Type B pancreatic cell (in vitro differentiated cells): ENCODE data around the gene DPM3. TPM values are rescaled to one million over a fixed set of nuclear protein-coding genes. Genes with fewer than 3 reads are reported as not detected.
A peak's percentile ranks its signal among the peaks of the same experiment; 100 is the strongest.

Experiments used
- DNase-seq: peaks from one replicate; pipeline ENCODE4 v3.0.0; 2021; ENCODE audit warnings: mixed read lengths; ENCODE audit not compliant: unreplicated experiment; ENCODE audit errors: extremely low spot score
- H3K27ac Mint-ChIP-seq: 2 replicates; pipeline ENCODE4 v1.8.0; 2021; ENCODE audit warnings: mild to moderate bottlenecking, mixed read lengths
- H3K27me3 Mint-ChIP-seq: 2 replicates; pipeline ENCODE4 v1.8.0; 2021; ENCODE audit warnings: mixed read lengths
- H3K36me3 Mint-ChIP-seq: 2 replicates; pipeline ENCODE4 v1.8.0; 2021; ENCODE audit warnings: mixed read lengths
- H3K4me1 Mint-ChIP-seq: one replicate; pipeline ENCODE4 v1.8.0; 2021; ENCODE audit warnings: mixed read lengths; ENCODE audit not compliant: unreplicated experiment
- H3K4me3 Mint-ChIP-seq: 2 replicates; pipeline ENCODE4 v1.8.0; 2021; ENCODE audit warnings: mild to moderate bottlenecking, mixed read lengths
- H3K9me3 Mint-ChIP-seq: 2 replicates; pipeline ENCODE4 v1.8.0; 2021; ENCODE audit warnings: mixed read lengths
- total RNA-seq: library from RNA; stranded (reverse); gene quantifications from 2 replicates; pipeline ENCODE4 v1.2.1, GENCODE V29; 2021; ENCODE audit warnings: low replicate concordance
- TF ChIP-seq, protein P1 (sequence below): fragments of 200-600 bp; sonication (generic); conservative IDR thresholded peaks from 2 replicates; pipeline ENCODE4 v1.5.0; 2021; ENCODE audit warnings: antibody characterized with exemption, mild to moderate bottlenecking

The DPM3 gene
- total RNA-seq, 1 donor from 2014 or later: 75.3 TPM

DNA sequence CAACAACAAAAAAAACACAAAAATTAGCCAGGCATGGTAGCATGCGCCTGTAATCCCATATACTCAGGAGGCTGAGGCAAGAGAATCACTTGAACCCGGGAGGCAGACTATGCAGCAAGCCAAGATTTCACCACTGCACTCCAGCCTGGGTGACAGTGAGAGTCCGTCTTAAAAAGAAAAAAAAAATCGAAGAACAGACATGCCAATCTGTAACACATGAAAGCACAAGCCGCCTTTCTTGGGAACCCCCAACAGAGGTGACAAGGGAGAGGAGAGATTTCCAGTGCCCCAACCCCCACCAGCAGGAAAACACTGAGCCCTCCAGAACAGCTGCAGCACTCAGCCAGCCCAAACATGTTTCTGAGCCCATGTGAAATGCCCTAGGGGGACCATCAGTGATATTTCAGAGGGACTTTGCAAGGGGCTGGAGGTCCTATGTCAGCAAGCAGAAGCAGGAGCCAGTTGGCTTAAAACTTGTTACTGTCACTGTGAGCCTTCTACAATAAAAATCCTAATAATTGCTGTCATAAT lies 26.8 kb downstream of the DPM3 start:
- no peak overlapping the region for H3K4me3 Mint-ChIP-seq
- H3K4me1 Mint-ChIP-seq: peaks cover 4% of the 10 kb centered on the region
- H3K27ac Mint-ChIP-seq: peak overlapping the region; percentile 39
- DNase-seq: no peak
- no peaks in the 10 kb centered on the region for H3K36me3 Mint-ChIP-seq
- no peaks in the 10 kb centered on the region for H3K9me3 Mint-ChIP-seq
- TF ChIP-seq, protein P1, sequence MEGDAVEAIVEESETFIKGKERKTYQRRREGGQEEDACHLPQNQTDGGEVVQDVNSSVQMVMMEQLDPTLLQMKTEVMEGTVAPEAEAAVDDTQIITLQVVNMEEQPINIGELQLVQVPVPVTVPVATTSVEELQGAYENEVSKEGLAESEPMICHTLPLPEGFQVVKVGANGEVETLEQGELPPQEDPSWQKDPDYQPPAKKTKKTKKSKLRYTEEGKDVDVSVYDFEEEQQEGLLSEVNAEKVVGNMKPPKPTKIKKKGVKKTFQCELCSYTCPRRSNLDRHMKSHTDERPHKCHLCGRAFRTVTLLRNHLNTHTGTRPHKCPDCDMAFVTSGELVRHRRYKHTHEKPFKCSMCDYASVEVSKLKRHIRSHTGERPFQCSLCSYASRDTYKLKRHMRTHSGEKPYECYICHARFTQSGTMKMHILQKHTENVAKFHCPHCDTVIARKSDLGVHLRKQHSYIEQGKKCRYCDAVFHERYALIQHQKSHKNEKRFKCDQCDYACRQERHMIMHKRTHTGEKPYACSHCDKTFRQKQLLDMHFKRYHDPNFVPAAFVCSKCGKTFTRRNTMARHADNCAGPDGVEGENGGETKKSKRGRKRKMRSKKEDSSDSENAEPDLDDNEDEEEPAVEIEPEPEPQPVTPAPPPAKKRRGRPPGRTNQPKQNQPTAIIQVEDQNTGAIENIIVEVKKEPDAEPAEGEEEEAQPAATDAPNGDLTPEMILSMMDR: no peak
- peaks cover 15% of the 10 kb centered on the region for H3K27me3 Mint-ChIP-seq

DNA sequence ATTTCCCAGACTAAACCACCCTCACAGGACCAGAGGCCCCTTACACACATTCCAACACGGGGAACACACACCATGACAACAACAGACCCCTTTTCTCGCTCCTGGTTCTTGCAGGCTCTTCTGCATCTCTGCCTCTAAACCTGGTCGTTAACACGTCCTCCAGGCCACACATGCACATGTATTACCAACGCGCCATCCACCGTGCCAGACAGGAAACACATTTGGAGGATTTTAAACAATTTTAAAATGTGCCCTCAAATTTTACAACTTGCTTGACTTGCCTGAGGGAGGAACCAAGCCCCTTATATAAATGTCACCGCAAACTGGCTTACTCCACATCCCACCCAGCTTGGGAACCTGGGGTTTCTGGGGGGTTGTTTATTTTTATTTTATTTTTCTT lies 29.5 kb downstream of the DPM3 start:
- no peak overlapping the region for H3K27ac Mint-ChIP-seq
- no peaks in the 10 kb centered on the region for H3K9me3 Mint-ChIP-seq
- H3K4me3 Mint-ChIP-seq: no peak overlapping the region
- peaks cover 4% of the 10 kb centered on the region for H3K4me1 Mint-ChIP-seq
- no peaks in the 10 kb centered on the region for H3K36me3 Mint-ChIP-seq
- TF ChIP-seq, protein P1: no peak
- peaks cover 6% of the 10 kb centered on the region for H3K27me3 Mint-ChIP-seq
- DNase-seq: no peak

DNA sequence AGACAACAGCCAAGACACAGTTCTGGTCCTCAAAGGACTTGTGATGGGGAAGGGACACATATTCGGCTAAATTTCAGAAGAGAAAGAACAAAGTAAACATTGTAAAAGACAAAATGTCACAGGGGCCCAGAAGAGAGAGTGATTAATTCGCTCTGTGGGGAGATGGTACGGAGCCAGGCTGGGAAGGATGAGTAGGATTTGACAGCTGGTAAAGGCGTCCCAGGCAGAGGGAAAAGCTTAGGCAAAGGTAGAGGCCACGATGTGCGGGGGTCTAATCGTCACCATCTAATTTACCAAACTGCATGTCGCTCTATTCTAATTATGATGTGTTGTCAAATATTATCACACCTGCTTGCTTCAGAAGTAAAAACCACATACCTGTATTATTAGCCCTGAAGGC lies 29.9 kb downstream of the DPM3 start:
- Mint-ChIP-seq H3K4me3 (no peak overlapping the region), H3K27me3 (peaks cover 10% of the 10 kb centered on the region), H3K27ac (no peak overlapping the region), H3K9me3 (no peaks in the 10 kb centered on the region), H3K4me1 (peaks cover 4% of the 10 kb centered on the region), H3K36me3 (no peaks in the 10 kb centered on the region)
- TF ChIP-seq, protein P1: no peak
- DNase-seq: no peak

DNA sequence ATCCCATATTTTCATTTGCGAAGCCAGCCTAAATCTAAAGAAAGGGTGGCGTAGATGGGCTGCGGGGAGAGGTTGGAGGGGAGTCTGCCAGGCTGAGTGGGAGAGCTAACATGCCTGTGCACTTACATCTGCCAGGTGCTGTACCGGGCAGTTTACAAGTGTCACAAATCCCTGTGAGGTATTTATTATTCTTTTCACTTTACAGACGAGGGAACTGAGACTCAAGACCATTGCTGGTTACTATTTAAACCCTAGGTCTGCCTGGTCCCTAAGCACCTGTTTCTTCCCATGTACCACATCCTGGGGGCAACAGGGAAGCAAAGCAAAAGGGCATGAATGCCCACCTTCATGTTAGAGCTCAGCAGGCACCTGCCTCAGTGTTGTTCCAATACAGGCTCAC lies 32.0 kb downstream of the DPM3 start:
- H3K27ac Mint-ChIP-seq: no peak overlapping the region
- peaks cover 18% of the 10 kb centered on the region for H3K27me3 Mint-ChIP-seq
- no peak overlapping the region for H3K4me3 Mint-ChIP-seq
- peaks cover 4% of the 10 kb centered on the region for H3K4me1 Mint-ChIP-seq
- no peaks in the 10 kb centered on the region for H3K9me3 Mint-ChIP-seq
- no peak for DNase-seq
- TF ChIP-seq, protein P1: no peak
- H3K36me3 Mint-ChIP-seq: no peaks in the 10 kb centered on the region

DNA sequence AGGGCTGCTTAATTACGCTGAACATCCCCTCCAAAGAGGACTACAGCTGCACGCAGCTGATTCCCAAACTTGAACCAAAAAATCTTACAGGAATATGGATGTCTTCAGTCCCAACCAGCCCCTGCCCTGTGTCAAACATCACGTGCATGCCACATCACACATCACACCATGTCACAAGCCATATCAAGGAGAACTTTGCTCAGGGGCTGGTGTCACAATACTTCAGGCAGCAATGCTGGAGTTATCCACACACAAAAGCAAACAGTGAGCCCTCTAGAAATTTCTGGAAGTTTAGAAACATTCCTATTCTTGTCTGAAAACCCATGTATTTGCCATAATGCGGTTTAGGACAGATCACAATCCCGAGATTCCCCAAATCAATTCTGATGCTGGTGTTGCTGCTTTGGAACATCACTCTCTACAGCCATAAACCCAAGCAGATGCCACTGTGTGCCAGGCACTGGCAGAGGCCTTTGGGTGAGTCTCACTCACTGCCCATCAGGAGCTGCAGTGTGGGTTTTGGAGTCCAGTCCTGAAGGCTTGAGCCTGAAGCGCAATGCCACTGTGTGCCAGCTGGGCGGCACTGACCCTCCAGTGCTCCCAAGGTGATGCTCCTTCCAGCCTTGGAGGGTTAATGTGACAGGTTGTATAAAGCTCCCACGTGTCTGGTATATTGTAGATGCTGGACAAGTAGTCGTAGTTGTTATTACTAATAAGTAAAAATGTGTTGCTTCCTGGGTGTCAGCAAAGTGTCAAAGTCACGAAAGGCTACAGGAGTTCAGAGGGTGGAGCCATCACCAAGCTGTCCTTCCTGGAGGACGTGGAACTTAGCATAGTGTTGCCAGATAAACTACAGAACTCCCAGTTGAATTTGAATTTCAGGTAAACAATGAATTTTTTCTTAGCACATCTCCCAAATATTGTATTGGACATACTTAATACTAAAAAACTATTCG lies 32.7 kb downstream of the DPM3 start:
- Mint-ChIP-seq H3K27ac (no peak overlapping the region), H3K9me3 (no peaks in the 10 kb centered on the region), H3K27me3 (peaks cover 18% of the 10 kb centered on the region), H3K4me3 (no peak overlapping the region), H3K36me3 (no peaks in the 10 kb centered on the region), H3K4me1 (peaks cover 4% of the 10 kb centered on the region)
- DNase-seq: no peak
- TF ChIP-seq, protein P1: no peak
